GM18511 (cell line): ENCODE measurements around the gene CHP1.
"Not testable (repeated sequence)": the region's sequence is repeated elsewhere in the genome, so short reads cannot be mapped to it uniquely, and the experiment has no call there.

Experiments used
- ATAC-seq: cut with Tn5 transposase; IDR thresholded peaks from one replicate; pipeline ENCODE4 v1.9.1; 2021; ENCODE audit warnings: mild to moderate bottlenecking, moderate library complexity; ENCODE audit not compliant: unreplicated experiment

The CHP1 gene

DNA sequence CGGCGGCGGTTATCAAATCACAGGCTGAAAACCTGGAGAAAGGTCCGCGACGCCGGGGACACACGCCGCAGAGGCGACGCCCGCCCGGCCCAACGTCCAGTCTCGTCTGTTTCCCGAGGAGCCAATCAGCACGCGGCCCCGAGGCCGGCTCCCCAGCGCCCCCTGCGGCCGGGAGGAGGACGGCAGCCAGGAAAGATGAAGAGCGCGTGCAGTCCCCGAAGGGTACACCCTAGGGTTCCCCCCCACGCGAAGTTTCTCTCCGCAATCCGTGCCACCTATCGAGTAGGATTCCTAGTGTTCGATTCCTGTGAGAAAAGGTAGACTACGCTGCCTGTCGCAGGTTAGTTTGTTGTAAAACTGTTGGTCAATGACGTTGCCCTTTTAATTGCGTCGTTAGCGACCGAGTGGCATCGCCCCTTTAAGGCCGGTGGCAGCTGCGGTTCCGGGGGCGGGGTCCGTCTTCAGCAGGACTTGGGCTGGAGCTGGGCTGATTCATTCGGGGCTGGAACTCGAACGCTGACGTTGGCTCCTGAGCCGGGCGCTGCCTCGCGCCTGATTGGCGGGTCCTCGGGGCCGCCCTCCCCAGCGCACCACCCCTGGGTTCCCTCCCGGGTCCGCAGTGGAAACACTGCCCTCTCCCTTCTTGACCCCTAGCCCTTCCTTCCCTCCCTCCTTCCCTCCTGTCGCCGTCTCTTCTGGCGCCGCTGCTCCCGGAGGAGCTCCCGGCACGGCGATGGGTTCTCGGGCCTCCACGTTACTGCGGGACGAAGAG is at the start of gene CHP1, which contains the start of gene EXD1:
TSS of gene CHP1 (plus strand) at position 619 of the 772 bp plus-strand sequence. CDS start at position 734, 115 bp downstream.
TSS of gene EXD1 (minus strand) at position 108 of the 772 bp plus-strand sequence. CDS start 4,182 bp downstream, outside the sequence.
- peak; percentile 96 for ATAC-seq

DNA sequence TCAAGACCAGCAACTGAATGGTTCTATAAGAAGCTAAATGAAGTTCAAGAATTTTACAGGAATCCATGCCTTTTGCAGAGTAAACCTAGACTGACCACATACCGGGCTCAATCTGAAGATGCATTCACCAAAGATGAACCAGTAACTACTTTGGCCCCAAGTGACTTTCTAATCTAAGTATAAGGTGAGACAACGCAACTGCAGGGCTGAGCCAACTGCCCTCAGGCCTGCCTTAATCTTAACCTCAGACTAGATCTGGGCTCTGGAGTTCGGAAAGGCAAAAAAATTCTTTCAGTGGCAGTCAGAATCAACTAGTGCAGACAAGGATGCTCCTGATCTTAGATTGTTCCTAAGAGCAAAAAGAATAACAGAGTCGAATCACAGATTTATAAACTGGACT is 48.8 kb upstream of the CHP1 start:
- no peak for ATAC-seq

- no peak for ATAC-seq
Observed at GRCh38 chr15:41183581-41183980, 47.5 kb upstream of the CHP1 start.

DNA sequence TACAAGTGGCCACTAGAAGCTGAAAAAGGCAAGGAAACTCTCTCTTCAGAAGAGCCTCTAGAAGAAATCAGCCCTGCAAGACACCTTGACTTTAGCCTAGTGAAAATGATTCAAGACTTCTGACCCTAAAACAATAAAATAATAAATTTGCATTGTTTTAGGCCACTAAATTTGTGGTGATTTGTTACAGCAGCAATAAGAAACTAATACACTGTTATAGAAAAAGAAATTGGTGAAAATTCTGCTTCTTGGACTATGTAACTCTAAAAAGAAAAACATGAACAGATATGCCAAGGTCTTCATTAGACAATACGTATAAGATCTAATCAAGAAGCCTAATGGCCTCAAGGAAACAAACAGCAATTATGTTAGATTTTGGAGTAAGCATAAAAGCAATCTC is 36.6 kb upstream of the CHP1 start:
- no peak for ATAC-seq

DNA sequence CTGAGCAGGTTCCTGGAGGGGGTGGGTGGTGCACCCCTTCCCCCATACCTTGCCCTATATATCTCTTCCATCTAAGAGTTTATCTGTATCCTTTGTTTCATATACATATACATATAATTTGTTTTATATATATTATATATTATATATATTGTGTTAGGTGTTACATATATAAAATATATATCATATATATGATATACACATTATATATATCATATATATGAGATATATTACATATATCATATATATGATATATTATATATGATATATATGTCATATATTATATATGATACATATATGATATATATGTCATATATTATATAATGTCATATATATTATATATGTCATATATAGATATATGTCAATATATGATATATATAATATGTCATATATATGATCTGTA is 31.6 kb upstream of the CHP1 start:
- ATAC-seq, result no peak

DNA sequence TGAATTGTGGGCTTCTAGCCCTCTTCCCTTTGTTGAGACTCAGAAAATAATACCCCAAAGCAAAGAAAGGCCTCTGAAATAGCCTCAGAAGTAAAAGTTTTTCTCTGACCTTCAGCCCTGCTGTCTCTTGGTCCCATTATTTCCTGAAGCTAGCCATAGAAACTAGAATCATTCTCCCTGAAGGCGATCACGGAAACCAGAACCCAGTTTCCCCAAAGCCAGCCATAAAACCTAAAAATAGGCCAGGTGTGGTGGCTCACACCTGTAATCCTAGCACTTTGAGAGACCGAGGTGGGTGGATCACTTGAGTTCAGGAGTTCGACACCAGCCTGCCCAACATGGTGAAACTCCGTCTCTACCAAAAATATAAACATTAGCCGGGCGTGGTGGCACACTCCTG is 27.7 kb upstream of the CHP1 start:
- ATAC-seq, result no peak

DNA sequence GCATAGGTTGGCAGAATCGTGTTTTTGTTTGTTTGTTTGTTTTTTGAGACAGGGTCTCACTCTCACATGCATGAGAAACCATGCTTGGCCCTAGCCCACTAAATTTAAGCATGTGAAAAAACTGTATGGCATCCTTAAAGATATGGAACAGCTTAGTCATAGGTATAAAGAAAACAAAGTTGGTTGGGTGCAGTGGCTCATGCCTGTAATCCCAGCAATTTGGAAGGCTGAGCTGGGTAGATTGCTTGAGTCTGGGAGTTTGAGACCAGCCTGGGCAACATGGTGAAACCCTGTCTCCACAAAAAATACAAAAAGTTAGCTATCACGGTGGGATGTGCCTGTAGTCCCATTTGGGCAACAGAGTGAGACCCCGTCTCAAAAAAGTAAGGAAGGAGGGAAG is 25.8 kb upstream of the CHP1 start:
- ATAC-seq, result no peak

DNA sequence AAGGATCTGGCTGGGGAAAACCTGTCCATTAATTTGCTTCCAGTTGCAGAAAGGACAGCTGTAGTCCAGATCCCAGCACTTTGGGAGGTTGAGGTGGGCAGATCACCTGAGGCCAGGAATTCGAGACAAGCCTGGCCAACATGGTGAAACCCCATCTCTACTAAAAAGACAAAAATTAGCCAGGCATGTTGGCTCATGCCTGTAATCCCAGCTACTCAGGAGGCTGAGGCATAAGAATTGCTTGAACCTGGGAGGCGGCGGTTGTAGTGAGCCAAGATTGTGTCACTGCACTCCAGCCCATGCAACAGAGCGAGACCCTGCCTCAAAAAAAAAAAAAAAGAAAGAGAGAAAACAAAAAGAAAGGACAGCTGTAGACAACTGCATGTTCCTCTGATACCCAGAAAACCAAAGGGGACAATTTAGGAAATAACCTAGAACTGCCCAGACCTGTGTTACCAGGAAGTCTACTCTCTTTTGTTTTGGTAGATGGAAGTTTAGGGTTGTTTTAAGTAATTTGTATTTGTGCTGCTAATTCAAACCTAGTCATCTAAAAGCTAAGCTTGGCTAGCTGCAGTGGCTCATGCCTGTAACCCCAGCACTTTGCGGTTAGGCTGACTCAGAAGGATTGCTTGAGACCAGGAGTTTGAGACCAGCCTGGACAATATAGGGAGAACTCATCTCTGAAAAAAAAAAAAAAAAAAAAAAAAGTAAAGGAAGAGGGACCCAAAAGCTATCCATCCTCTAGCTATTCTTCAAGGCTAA is 23.2 kb upstream of the CHP1 start:
- ATAC-seq, result no peak

- ATAC-seq, result no peak
Observed at GRCh38 chr15:41215708-41216107, 15.4 kb upstream of the CHP1 start.

DNA sequence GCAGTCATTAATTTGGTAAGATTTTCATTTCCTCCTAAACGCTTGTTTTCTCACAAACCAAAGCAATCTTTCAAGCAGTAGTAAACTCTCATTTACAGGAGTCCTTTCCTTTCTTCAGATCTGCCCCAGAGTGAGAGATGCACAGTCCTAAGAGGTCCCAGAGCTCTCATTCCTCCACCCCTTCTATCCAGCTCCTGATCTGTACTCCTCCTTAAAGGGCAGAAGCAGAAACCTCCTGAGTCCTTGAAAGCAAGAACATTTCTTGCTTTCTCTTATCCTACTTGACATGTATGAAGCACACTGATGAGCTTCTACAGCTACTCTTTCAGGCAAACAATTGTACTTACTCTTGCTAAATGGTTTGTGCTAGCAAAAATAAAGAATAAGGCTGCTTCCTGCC is 12.2 kb upstream of the CHP1 start:
- ATAC-seq, result no peak

- no peak for ATAC-seq
Observed at GRCh38 chr15:41219381-41219780, 11.7 kb upstream of the CHP1 start.

- no peak for ATAC-seq
Observed at GRCh38 chr15:41230345-41230649, 771 bp upstream of the CHP1 start.

- peak; percentile 51 for ATAC-seq
Observed at GRCh38 chr15:41231422-41232226, 556 bp downstream of the CHP1 start.

DNA sequence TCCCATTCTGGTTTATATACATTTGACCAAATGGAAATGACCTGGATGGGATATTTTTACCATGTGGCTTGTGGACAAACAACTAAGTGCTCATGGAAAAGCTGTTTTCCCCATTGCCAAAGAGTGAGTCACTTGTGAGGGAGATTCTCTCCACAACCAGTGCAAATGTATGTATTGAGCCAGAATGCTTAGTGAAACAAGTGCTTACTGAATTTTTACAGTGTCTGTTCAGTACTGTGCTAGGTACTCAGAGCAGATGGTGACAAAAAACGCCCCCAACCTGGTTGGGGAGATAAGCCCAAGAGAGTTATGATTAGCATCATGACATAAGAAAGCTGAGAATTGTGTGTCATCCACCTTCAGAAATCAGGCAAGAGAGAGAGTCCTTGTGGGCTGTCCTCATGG is 2.3 kb downstream of the CHP1 start:
- no peak for ATAC-seq

GRCh38 chr15:41235228-41235627 is 4.2 kb downstream of the CHP1 start:
- ATAC-seq, result not testable (repeated sequence)

GRCh38 chr15:41235929-41236328 is 4.9 kb downstream of the CHP1 start:
- ATAC-seq, result no peak

- no peak for ATAC-seq
Observed at GRCh38 chr15:41238100-41238499, 7.0 kb downstream of the CHP1 start.

- no peak for ATAC-seq
Observed at GRCh38 chr15:41241221-41241964, 10.3 kb downstream of the CHP1 start.

DNA sequence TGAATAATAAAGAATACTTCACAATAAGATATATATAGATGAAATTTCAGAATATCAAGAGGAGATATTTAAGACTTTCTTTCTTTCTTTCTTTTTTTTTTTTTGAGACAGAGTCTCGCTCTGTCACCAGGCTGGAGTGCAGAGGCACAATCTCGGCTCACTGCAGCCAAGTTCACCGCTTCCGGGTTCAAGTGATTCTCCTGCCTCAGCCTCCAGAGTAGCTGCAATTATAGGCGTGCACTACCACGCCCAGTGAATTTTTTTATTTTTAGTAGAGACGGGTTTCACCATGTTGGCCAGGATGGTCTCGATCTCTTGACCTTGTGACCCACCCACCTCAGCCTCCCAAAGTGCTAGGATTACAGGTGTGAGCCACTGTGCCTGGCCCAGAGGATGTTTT is 19.7 kb downstream of the CHP1 start:
- ATAC-seq, result not testable (repeated sequence)

DNA sequence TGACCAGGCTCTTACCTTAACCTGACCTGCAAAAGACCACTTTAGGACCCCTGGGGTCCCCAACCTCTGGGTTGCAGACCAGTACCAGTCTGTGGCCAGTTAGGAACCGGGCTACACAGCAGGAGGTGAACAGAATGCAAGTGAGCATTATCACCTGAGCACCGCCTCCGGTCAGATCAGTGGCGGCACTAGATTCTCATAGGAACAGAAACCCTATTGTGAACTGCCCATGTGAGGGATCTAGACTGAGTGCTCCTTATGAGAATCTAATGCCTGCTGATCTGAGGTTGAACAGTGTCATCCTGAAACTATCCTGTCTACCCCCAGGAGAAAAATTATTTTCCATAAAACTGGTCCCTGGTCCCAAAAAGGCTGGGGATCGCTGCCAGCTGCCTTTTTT is 20.3 kb downstream of the CHP1 start:
- ATAC-seq, result no peak

DNA sequence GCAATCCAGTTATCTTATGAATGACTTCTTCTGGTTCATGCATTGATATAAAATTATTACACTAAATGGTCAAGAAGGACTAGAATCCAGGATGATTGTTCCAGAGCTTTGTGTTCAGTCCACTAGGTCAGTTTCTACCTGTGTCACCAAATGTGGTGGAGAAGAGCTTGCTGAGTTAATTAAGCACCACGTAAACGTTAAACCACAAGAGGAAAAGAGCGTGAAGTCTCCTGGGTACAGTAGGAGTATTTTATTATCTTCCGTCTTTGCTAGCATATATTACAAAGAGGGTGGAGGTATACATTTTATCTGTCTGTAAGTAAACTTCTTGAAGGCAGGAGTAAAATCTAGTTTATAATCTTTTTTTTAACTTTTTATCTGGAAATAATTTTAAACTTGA is 23.5 kb downstream of the CHP1 start:
- ATAC-seq, result no peak
